Ascending aorta (tissue), 2 donors: ENCODE measurements around the gene SLC7A1. TPM values are rescaled to one million over a fixed set of nuclear protein-coding genes. Genes with fewer than 3 reads are reported as not detected.

ENCODE experiments used
- DNase-seq, 2 donors: peaks; one replicate each; pipeline ENCODE4 v3.0.0-alpha.2; 2019; ENCODE audit warnings: low spot score in 2 of 2
- H3K27ac ChIP-seq, 2 donors: fragments of 200-600 bp; sonication (generic); one replicate each; pipeline ENCODE4 v1.5.1; 2016 to 2017; ENCODE audit warnings: mild to moderate bottlenecking in 1 of 2
- H3K27me3 ChIP-seq: fragments of 200-600 bp; sonication (generic); one replicate; pipeline ENCODE4 v1.5.1; 2017
- H3K36me3 ChIP-seq, 2 donors: fragments of 200-600 bp; sonication (generic); one replicate each; pipeline ENCODE4 v1.5.1; 2016
- H3K4me1 ChIP-seq, 2 donors: fragments of 200-600 bp; sonication (generic); one replicate each; pipeline ENCODE4 v1.5.1; 2016 to 2017; ENCODE audit warnings: mild to moderate bottlenecking in 1 of 2
- H3K4me3 ChIP-seq, 2 donors: fragments of 200-600 bp; sonication (generic); one replicate each; pipeline ENCODE4 v1.5.1; 2016 to 2017; ENCODE audit warnings: mild to moderate bottlenecking in 1 of 2
- H3K9me3 ChIP-seq, 2 donors: fragments of 200-600 bp; sonication (generic); one replicate each; pipeline ENCODE4 v1.5.1; 2016
- CTCF ChIP-seq, 3 experiments: fragments of 200-600 bp in 2 of 3; fragments of 450-650 bp in 1 of 3; sonication (generic) in 2 of 3; IDR thresholded peaks; one replicate each; pipeline ENCODE4 v1.5.1; 2016 to 2019; ENCODE audit warnings: antibody characterized with exemption in 3 of 3, mild to moderate bottlenecking in 1 of 3, moderate library complexity in 1 of 3
- intact Hi-C: fragments of 100-400 bp; cut with DNase I; formaldehyde crosslinking; loops from one replicate; pipeline ENCODE4 v1.15.1; 2023
- total RNA-seq: library from RNA; depleted of rRNA; stranded (reverse); fragments of >200 nt; gene quantifications from one replicate; pipeline ENCODE4 v1.1.0, GENCODE V29; 2016

Gene SLC7A1
- total RNA-seq, 1 donor from 2014 or later: 17.2 TPM

GRCh38 chr13:29593605-29594297 is 1.7 kb downstream of the SLC7A1 start:
- no peak for DNase-seq
- Histone ChIP-seq H3K9me3 (no peaks in the 10 kb centered on the region), H3K27ac (peak overlapping the region; percentile 93), H3K27me3 (no peaks in the 10 kb centered on the region), H3K36me3 (no peaks in the 10 kb centered on the region), H3K4me1 (peaks cover 0 to 2% of the 10 kb centered on the region in 2 donors), H3K4me3 (peak overlapping the region; percentile 93)
- intact Hi-C loops: loop anchor here (1.0 to 10.0 kb wide), 8 partner anchors 85 to 1969 kb away; partner anchors contain the start of genes LNX2, MTUS2, POLR1D and UBL3
- no peak for TF ChIP-seq CTCF (IDR thresholded peaks at IDR 0.05)

- no peaks in the 10 kb centered on the region for H3K9me3 ChIP-seq
- intact Hi-C loops: loop anchor here (5.0 to 10.0 kb wide), 4 partner anchors 721 to 1967 kb away; partner anchors contain the start of genes LNX2, MTUS2 and POLR1D
- peaks cover 0 to 2% of the 10 kb centered on the region in 2 donors for H3K4me1 ChIP-seq
- no peak for DNase-seq
- no peak overlapping the region for H3K27ac ChIP-seq
- H3K36me3 ChIP-seq: no peaks in the 10 kb centered on the region
- H3K4me3 ChIP-seq: no peak overlapping the region
- no peak for TF ChIP-seq CTCF (IDR thresholded peaks at IDR 0.05)
- H3K27me3 ChIP-seq: no peaks in the 10 kb centered on the region
Measured at GRCh38 chr13:29591310-29591709, 4.2 kb downstream of the SLC7A1 start.

GRCh38 chr13:29589967-29590366 is 5.5 kb downstream of the SLC7A1 start:
- Histone ChIP-seq H3K9me3 (no peaks in the 10 kb centered on the region), H3K4me3 (no peak overlapping the region), H3K27ac (no peak overlapping the region), H3K4me1 (peaks cover 0 to 2% of the 10 kb centered on the region in 2 donors), H3K27me3 (no peaks in the 10 kb centered on the region), H3K36me3 (no peaks in the 10 kb centered on the region)
- DNase-seq: no peak
- TF ChIP-seq CTCF (IDR thresholded peaks at IDR 0.05): no peak
- intact Hi-C loops: loop anchor here (5.0 to 10.0 kb wide), 4 partner anchors 722 to 1965 kb away; partner anchors contain the start of genes LNX2, MTUS2 and POLR1D

- no peak overlapping the region for H3K4me3 ChIP-seq
- H3K27ac ChIP-seq: no peak overlapping the region
- H3K36me3 ChIP-seq: no peaks in the 10 kb centered on the region
- intact Hi-C loops: no loop called here
- no peak for DNase-seq
- H3K27me3 ChIP-seq: no peaks in the 10 kb centered on the region
- peaks cover 0 to 1% of the 10 kb centered on the region in 2 donors for H3K4me1 ChIP-seq
- no peaks in the 10 kb centered on the region for H3K9me3 ChIP-seq
- no peak for TF ChIP-seq CTCF (IDR thresholded peaks at IDR 0.05)
Measured at GRCh38 chr13:29589234-29589633, 6.3 kb downstream of the SLC7A1 start.

- TF ChIP-seq CTCF (IDR thresholded peaks at IDR 0.05): no peak
Measured at GRCh38 chr13:29587645-29588044, 7.8 kb downstream of the SLC7A1 start.

More at GRCh38 chr13:29587645-29588044, 7.8 kb downstream of the SLC7A1 start:
- Histone ChIP-seq H3K4me3 (no peak overlapping the region), H3K27ac (no peak overlapping the region), H3K36me3 (no peaks in the 10 kb centered on the region), H3K4me1 (no peaks in the 10 kb centered on the region), H3K9me3 (no peaks in the 10 kb centered on the region), H3K27me3 (no peaks in the 10 kb centered on the region)
- intact Hi-C loops: no loop called here
- DNase-seq: no peak
